Mucosa of rectum (tissue), 2 donors: ENCODE measurements around the gene MYO1F.
A peak's percentile ranks its signal among the peaks of the same experiment; 100 is the strongest.
"Not testable (repeated sequence)": the region's sequence is repeated elsewhere in the genome, so short reads cannot be mapped to it uniquely, and the experiment has no call there.

Experiments used
- H3K27ac ChIP-seq, 2 donors: one replicate each; pipeline ENCODE4 v1.7.0; 2013; ENCODE audit warnings: inconsistent platforms in 2 of 2, low read depth in 2 of 2, low read length in 2 of 2
- H3K27me3 ChIP-seq, 2 donors: one replicate each; pipeline ENCODE4 v1.7.0; 2013; ENCODE audit warnings: low read length in 2 of 2; ENCODE audit not compliant: control insufficient read depth in 2 of 2, insufficient read depth in 2 of 2
- H3K36me3 ChIP-seq, 2 donors: one replicate each; pipeline ENCODE4 v1.7.0; 2013; ENCODE audit warnings: low read length in 2 of 2; ENCODE audit not compliant: control insufficient read depth in 2 of 2, insufficient read depth in 2 of 2
- H3K4me1 ChIP-seq, 2 donors: one replicate each; pipeline ENCODE4 v1.7.0; 2013; ENCODE audit warnings: low read length in 2 of 2, mild to moderate bottlenecking in 1 of 2; ENCODE audit not compliant: control insufficient read depth in 2 of 2, insufficient read depth in 2 of 2
- H3K4me3 ChIP-seq, 2 donors: one replicate each; pipeline ENCODE4 v1.7.0; 2013; ENCODE audit warnings: low read length in 2 of 2
- H3K9ac ChIP-seq, 2 donors: one replicate each; pipeline ENCODE4 v1.7.0; 2013; ENCODE audit warnings: low read length in 2 of 2, low read depth in 1 of 2, mild to moderate bottlenecking in 1 of 2
- H3K9me3 ChIP-seq, 2 donors: one replicate each; pipeline ENCODE4 v1.7.0; 2013; ENCODE audit warnings: low read length in 2 of 2; ENCODE audit not compliant: control insufficient read depth in 2 of 2
- donor health status: healthy.
- donor health status: Normal muscosa, but diverticular disease.

Gene MYO1F

DNA sequence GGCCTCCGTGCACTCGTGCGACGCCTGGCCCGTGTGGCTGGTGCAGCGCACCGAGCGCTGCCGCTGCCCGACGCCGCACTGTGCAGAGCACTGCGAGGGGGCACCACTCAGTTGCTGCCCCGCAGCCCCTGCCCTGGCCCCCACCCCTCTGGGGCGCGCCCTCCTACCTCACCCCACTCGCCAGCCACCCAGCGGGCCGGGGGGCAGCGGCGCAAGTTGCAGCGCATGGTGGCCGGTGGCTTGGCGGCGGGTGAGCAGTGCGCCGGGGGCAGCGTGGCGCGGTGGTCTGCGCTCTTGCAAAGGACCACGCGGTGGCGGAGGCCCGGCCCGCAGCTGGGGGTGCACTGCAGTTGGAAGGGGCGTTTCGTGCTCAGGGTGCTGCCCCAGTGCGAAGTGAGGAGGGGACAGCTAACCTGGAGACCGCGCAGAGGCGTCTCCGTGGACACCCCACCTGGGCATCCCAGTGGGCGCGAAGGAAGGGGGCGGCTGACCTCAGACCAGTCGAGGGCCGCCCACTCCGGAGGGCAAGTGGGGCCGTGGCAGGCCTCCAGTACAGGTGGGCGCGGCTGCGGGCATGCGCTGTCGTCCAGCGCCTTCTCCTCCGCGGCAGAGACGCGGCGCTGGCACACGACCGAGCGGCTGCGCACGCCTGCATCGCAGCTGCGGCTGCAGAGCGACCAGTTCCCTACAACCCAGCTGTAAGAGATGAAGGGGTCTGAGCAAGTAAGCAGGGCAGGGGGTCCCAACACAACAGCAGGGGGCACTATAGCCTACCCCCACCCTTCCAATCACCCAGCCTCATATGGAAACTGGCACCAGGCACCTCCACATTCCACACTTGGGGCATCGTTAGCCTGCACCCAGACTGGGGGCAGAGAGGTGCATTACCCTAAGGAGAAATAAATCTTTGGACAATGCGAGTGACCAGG lies 8.0 kb upstream of the MYO1F start:
- H3K9ac ChIP-seq = no peak overlapping the region
- no peaks in the 10 kb centered on the region for H3K9me3 ChIP-seq
- no peak overlapping the region for H3K4me3 ChIP-seq
- H3K36me3 ChIP-seq = no peaks in the 10 kb centered on the region
- H3K4me1 ChIP-seq = no peaks in the 10 kb centered on the region
- H3K27ac ChIP-seq = no peak overlapping the region
- no peaks in the 10 kb centered on the region for H3K27me3 ChIP-seq

GRCh38 chr19:8580710-8581281 lies 3.6 kb upstream of the MYO1F start:
- H3K36me3 ChIP-seq = no peaks in the 10 kb centered on the region
- H3K4me3 ChIP-seq = no peak overlapping the region
- peaks cover 3 to 12% of the 10 kb centered on the region in 2 donors for H3K4me1 ChIP-seq
- H3K9me3 ChIP-seq = no peaks in the 10 kb centered on the region
- H3K27me3 ChIP-seq = no peaks in the 10 kb centered on the region
- H3K9ac ChIP-seq = no peak overlapping the region
- no peak overlapping the region for H3K27ac ChIP-seq

GRCh38 chr19:8578642-8579265 lies 1.5 kb upstream of the MYO1F start:
- Histone ChIP-seq H3K4me1 (peaks cover 3 to 13% of the 10 kb centered on the region in 2 donors), H3K27me3 (no peaks in the 10 kb centered on the region), H3K36me3 (no peaks in the 10 kb centered on the region), H3K9me3 (no peaks in the 10 kb centered on the region), H3K9ac (no peak overlapping the region), H3K4me3 (no peak overlapping the region), H3K27ac (no peak overlapping the region)

- Histone ChIP-seq H3K27ac (peak overlapping the region in 1 of 2 donors; percentile 67), H3K4me3 (no peak overlapping the region), H3K36me3 (no peaks in the 10 kb centered on the region), H3K9me3 (no peaks in the 10 kb centered on the region), H3K4me1 (peaks cover 3 to 13% of the 10 kb centered on the region in 2 donors), H3K9ac (no peak overlapping the region), H3K27me3 (no peaks in the 10 kb centered on the region)
Measured at GRCh38 chr19:8577741-8578140, 499 bp upstream of the MYO1F start.

DNA sequence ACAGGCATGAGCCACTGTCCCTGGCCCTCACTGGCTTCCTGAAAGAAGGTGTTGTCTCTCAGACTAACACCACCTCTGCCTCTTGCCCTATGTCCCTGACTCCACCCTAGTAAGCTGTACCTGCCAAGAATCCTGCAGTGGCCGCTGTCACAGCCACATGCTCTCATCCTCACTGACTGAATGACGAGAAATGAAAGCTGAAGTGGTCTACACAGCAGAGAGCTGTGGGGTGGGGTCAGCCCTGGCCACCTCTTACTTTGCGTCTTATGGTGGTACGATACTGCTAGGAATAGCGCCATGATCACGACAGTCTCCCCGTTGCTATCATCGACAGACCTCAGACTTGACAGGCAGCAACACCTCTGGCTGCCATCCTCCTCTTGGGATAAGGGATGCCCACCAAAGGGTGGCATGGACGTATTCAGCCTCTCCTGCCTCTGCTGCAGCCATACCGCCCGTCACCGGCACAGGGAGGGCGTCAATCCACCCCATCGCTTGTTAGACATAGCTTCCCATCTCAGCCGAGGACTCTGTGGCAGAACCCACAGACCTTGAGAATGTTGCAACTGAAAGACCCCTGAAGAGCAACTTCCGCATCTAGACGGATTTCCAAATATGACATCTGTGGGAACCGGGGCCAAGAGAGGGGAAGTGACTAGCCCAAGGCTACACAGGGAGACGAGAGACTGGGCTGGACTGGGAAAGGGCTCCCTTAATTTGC lies 809 bp downstream of the MYO1F start:
- Histone ChIP-seq H3K4me3 (peak overlapping the region; percentile 59 to 79), H3K27ac (peak overlapping the region in 1 of 2 donors; percentile 67), H3K9me3 (no peaks in the 10 kb centered on the region), H3K36me3 (no peaks in the 10 kb centered on the region), H3K9ac (peak overlapping the region; percentile 21 to 65), H3K27me3 (no peaks in the 10 kb centered on the region), H3K4me1 (peaks cover 3 to 15% of the 10 kb centered on the region in 2 donors)

GRCh38 chr19:8575467-8575997 lies 1.7 kb downstream of the MYO1F start:
- H3K36me3 ChIP-seq = no peaks in the 10 kb centered on the region

GRCh38 chr19:8574619-8574922 lies 2.7 kb downstream of the MYO1F start:
- H3K27ac ChIP-seq = not testable (repeated sequence)

More at GRCh38 chr19:8575467-8575997, 1.7 kb downstream of the MYO1F start:
- Histone ChIP-seq H3K9me3 (no peaks in the 10 kb centered on the region), H3K9ac (no peak overlapping the region), H3K27me3 (no peaks in the 10 kb centered on the region), H3K4me1 (peaks cover 7 to 15% of the 10 kb centered on the region in 2 donors), H3K27ac (peak overlapping the region in 1 of 2 donors; percentile 67), H3K4me3 (peak overlapping the region; percentile 15 to 79)

DNA sequence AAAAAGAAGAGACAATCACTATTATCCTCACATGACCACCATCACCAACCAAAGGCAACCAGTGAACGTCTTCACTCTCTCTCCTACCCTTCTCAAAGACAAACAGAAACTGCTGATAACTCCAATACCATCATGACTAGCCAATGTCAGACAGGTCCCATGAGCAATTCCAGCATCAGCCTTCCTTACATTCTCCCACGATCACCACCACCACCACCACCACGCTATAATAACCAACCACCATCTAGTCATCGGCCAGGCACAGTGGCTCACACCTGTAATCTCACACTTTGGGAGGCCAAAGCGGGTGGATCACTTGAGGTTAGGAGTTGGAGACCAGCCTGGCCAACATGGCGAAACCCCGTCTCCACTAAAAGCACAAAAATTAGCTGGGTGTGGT lies 3.9 kb downstream of the MYO1F start:
- peaks cover 7 to 15% of the 10 kb centered on the region in 2 donors for H3K4me1 ChIP-seq

More at GRCh38 chr19:8574619-8574922, 2.7 kb downstream of the MYO1F start:
- not testable (repeated sequence) for H3K4me3 ChIP-seq, H3K9me3 ChIP-seq, H3K36me3 ChIP-seq, H3K9ac ChIP-seq, H3K27me3 ChIP-seq
- peaks cover 7 to 18% of the 10 kb centered on the region in 2 donors for H3K4me1 ChIP-seq

GRCh38 chr19:8571006-8571411 lies 6.2 kb downstream of the MYO1F start:
- Histone ChIP-seq H3K27ac (peak overlapping the region; percentile 7 to 61), H3K4me1 (peaks cover 7 to 9% of the 10 kb centered on the region in 2 donors), H3K27me3 (no peaks in the 10 kb centered on the region), H3K36me3 (no peaks in the 10 kb centered on the region), H3K4me3 (peak overlapping the region in 1 of 2 donors; percentile 41), H3K9me3 (no peaks in the 10 kb centered on the region), H3K9ac (no peak overlapping the region)

More for the DNA sequence above, 3.9 kb downstream of the MYO1F start:
- Histone ChIP-seq H3K27ac (peak overlapping the region in 1 of 2 donors; percentile 16), H3K9me3 (no peaks in the 10 kb centered on the region), H3K4me3 (no peak overlapping the region), H3K36me3 (no peaks in the 10 kb centered on the region), H3K9ac (no peak overlapping the region), H3K27me3 (no peaks in the 10 kb centered on the region)
